Fibroblast of skin of left biceps (primary cell): ENCODE data around the gene PLAAT5.
A peak's percentile ranks its signal among the peaks of the same experiment; 100 is the strongest.
"Not testable (repeated sequence)": the region's sequence is repeated elsewhere in the genome, so short reads cannot be mapped to it uniquely, and the experiment has no call there.

ENCODE experiments used
- DNase-seq, 2 experiments: peaks; one replicate each; pipeline ENCODE4 v3.0.0-alpha.2; 2013; ENCODE audit warnings: low read depth in 2 of 2

The PLAAT5 gene

DNA sequence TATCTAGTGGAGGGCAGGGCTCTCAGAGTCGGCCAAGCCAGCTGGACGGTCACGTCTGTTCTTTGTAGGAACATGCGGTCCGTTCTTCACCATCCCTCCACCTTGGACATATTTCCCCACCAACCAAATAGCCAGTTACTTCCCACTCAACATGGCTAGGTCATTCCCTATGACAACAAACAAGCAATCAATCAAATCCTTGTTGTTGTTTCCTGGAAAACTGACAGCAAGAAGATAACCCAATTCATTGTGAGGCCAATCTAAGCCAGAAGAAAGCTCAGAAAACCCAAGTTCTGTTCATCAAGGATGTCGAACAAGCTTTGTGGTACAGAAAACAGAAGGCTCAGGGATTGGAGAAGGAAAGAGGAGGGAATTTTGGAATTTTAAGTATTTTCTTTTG lies 10.9 kb downstream of the PLAAT5 start:
- no peak for DNase-seq

DNA sequence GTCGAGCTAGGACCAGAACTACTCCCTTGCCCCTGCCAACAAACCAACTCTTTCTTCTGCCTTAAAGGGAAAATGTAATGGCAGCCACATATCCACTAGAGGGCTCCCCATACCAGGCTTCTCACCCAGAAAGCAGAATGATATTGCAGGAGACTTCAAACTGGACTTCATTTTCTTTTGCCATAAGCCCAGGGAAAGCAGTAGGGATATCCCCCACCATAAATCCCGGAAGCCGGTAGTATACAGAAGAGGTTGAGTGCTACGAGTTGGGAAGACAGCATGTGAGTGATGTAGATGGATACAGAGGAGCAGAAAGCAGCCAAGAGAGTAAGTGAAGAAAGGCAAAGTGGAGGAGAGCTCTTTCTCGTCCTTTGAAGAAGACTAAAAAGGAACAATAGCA lies 12.1 kb downstream of the PLAAT5 start:
- DNase-seq = peak; percentile 41 to 44

DNA sequence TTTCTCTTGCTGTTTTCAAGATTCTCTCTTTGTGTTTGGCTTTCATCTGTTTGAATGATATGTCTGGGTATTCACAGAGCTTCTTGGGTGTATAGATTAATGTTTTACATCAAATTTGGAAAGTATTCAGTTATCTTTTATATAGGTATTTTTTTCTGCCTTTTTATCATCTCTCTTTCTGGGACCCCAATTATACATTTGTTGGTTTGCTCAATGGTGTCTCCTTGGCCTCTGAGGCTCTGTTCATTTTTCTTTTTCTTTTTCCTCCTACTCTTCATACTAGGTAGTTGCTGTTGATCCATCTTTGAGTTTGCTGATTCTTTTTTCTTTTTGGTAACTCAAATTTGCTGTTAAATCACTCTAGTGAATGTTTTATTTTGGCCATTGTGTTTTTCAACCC lies 14.3 kb downstream of the PLAAT5 start:
- no peak for DNase-seq

DNA sequence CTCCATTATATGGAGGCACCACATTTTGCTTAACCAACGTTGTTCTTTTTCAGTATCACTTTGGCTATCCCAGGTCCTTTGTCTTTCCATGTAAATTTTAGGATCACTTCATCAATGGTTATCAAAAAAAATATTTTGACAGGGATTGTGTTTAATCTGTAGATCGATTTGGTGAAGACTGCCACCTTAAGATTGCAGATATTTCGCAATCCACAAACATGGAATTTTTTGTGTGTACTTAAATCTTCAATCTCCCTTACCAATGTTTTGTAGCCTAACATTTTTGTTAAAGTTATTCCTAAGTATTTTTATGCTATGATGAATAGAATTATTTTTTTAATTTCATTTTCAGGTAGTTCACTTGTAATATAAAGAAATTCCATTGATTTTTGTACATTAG lies 18.6 kb downstream of the PLAAT5 start:
- DNase-seq = no peak

DNA sequence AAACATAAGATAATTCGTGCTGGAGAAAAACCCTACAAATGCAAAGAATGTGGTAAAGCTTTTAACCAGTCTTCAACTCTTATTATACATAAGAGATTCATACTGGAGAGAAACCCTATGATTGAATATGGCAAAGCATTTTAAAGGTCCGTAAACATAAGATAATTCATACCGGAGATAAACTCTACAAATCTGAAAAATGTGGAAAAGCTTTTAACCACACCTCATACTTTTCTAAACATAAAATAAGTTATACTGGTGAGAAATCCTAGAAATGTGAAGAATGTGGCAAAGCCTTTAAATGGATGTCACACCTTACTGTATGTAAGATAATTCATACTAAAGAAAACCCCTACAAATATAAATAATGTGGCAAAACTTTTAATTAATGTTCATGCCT lies 20.7 kb downstream of the PLAAT5 start:
- no peak for DNase-seq

DNA sequence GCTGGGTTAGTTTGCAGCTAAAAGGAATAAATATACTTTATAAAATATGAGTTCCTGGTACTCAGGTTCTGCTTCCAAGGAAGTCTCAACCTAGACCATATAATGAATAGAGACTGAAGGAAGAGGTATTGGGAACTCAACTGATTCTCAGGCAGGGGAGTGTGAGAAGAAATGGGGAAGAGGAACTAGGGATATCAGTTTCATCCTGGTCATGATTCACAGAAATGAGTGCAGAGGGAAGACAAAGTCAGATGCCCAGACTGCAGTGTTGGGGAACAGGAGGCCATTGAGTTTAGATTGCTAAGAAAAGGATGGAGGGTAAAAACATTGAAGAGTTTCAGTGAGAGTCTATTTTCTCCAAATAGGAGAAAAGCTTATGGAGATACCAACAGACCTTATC lies 28.8 kb downstream of the PLAAT5 start:
- no peak for DNase-seq

DNA sequence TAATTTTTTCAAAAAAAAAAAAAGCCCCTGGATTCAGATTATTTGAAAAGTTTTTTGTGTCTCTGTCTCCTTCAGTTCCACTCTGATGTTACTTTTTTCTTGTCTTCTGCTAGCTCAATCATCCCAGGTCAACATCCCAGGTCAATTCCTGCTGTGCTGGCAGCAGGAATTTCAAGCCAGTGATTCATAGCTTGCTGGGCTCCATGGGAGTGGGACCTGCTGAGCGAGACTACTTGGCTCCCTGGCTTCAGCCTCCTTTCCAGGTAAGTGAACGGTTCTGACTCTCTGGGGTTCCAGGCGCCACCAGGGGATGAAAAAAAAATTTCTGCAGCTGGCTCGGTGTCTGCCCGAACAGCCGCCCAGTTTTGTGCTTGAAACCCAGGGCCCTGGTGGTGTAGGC lies 31.4 kb downstream of the PLAAT5 start:
- DNase-seq = no peak

DNA sequence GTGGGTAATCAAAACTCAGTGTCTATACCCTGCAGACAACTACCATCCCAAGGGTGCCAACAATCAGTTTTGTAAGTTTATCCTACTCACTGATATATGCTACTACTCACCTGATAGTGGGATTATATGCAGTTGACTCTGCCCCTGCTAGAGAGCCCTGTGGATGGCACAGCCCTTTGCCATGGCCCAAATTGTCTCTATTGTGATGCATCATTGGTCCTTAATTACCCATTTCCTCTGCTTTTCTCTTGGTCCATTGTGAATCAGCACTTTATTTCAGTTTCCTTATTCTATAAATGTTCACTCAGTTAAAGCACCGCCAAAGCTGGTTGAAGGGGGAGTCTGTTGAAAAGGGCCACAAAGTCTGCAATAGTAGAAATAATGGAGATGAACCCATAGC lies 42.3 kb downstream of the PLAAT5 start:
- no peak for DNase-seq

DNA sequence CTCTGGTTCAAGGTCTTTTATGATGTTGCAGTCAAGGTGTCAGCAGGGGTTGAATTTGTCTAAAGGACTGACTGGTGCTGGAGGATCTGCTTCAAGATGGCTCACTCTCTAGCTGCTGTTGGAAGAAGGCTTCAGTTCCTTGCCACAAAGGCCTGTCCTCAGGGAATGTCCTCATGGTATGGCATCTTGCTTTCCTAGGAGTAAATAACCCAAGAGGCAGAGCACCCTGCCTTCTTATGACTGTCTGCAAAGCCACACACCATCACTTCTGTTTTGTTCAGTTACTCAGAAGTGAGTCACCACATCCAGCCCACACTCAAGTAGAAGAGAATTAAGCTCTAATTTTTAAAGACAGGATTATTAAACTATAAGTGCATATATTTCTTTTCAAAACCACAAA lies 45.2 kb downstream of the PLAAT5 start:
- DNase-seq = no peak

DNA sequence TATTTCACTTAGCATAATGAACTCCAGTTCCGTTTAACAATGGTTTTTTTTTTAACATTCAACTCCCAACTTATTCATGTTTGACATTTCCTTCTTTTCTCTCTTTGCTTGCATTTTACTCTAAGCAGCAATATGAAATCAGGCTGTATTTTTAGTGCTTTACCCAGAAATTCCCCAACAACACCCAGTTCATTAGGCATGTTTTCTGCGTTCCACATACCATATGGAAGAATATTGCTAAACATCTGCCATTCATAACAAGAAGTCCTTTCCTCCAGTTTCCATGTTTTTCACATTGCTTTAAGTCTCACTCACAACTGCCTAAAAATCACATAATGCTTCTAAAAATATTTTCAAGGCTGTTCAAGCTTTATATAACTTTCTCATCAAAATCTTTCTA lies 45.8 kb downstream of the PLAAT5 start:
- DNase-seq = no peak

DNA sequence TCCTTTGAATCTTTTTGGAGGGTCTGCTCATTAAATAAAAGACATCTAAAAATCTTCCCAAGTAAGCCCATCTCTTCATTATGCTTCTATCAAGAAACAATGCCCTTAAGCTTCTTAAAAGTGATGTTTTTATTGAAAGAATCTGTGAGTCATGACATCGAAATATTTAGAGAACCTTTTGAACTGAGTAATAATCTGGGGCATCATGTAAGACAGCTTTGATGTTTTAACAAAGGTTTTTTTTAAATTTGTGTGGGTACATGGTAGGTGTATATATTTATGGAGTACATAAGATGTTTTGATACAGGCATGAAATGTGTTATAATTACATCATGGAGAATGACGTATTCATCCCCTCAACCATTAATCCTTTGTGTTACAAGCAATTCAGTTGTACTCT lies 46.8 kb downstream of the PLAAT5 start:
- no peak for DNase-seq

DNA sequence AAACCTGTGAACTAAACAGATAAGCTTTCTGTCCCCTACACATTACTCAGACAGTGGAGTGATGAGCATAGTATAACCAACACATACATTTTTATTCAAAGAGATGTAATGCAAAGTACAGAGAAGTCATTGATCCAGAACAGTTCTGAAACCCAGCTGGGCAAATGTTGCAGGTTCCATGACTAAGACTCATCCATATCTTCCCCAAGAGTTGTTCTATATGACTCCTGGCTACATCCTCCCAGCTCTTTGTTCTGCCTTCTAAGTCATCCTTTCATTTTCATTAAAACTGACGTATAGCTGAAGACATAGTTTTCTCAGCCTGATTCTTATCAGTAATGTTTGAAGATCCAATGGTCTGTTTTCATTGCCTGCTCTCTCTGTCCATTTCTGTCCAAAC lies 47.3 kb downstream of the PLAAT5 start:
- no peak for DNase-seq

DNA sequence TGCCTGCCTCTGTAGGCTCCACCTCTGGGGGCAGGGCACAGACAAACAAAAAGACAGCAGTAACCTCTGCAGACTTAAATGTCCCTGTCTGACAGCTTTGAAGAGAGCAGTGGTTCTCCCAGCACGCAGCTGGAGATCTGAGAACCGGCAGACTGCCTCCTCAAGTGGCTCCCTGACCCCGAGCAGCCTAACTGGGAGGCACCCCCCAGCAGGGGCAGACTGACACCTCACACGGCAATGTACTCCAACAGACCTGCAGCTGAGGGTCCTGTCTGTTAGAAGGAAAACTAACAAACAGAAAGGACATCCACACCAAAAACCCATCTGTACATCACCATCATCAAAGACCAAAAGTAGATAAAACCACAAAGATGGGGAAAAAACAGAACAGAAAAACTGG lies 55.1 kb downstream of the PLAAT5 start:
- DNase-seq = not testable (repeated sequence)

DNA sequence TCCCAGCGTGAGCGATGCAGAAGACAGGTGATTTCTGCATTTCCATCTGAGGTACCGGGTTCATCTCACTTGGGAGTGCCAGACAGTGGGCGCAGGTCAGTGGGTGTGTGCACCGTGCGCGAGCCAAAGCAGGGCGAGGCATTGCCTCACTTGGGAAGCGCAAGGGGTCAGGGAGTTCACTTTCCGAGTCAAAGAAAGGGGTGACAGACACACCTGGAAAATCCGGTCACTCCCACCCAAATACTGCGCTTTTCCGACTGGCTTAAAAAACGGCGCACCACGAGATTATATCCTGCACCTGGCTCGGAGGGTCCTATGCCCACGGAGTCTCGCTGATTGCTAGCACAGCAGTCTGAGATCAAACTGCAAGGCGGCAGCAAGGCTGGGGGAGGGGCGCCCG lies 55.6 kb downstream of the PLAAT5 start:
- not testable (repeated sequence) for DNase-seq

DNA sequence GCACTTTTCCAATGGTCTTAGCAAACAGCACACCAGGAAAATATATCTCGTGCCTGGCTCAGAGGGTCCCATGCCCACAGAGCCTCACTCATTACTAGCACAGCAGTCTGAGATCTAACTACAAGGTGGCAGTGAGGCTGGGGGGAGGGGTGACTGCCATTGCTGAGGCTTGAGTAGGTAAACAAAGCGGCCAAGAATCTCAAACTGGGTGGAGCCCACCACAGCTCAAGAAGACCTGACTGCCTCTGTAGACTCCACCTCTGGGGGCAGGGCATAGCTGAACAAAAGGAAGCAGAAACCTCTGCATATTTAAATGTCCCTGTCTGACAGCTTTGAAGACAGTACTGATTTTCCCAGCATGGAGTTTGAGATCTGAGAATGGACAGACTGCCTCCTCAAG lies 60.2 kb downstream of the PLAAT5 start:
- not testable (repeated sequence) for DNase-seq

DNA sequence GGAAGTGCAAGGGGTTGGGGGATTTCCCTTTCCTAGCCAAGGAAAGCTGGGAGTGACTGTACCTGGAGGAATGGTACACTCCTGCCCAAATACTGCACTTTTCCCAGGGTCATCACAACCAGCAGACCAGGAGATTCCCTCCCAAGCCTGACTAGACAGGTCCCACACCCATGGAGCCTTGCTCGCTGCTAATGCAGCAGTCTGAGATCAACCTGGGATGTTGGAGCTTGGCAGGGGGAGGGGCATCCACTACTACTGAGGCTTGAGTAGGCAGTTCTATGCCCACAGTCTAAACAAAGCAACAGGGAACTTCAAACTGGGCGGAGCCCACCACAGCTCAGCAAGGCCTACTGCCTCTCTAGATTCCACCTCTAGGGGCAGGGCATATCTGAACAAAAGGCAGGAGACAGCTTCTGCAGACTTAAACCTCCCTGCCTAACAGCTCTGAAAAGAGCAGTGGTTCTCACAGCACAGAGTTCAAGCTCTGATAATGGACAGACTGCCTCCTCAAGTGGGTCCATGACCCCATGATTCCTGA lies 62.9 kb downstream of the PLAAT5 start:
- no peak for DNase-seq

DNA sequence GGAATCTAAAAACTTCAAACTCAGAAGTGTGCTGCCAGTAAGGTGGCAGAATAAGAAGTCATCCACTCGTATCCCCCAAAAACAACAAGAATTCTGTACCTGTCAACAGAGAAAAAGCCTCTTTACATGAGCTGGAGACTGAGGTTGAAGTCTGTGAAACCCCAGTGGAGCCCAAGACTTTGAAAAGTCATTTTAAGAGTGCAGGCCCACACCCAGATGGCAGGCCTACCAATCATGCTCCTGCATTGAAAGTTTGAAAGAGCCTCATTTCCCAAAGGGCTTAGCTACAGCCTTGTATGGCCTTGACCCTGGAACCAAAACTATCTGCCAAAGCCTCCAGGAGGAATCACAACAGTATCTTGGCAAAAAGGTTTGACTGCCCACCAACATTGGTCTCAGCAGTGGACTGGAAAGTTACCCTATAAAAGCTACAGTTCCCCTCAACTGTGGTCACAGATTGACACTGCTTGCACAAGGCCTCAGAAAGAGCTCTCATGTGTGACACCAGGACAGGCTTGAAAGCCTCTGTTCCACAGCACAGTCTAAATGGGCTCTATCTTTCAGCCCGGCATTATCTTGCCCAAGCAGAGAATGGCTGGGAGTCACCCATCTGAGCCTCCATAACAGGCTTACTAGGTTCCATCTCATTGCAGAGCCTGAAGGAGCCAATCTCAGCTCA lies 73.7 kb downstream of the PLAAT5 start:
- no peak for DNase-seq
